HG03066 (cell line): Measurements from ENCODE around the gene SLC2A11.
"Not testable (repeated sequence)": the region's sequence is repeated elsewhere in the genome, so short reads cannot be mapped to it uniquely, and the experiment has no call there.

Experiments
- ATAC-seq: cut with Tn5 transposase; IDR thresholded peaks from one replicate; pipeline ENCODE4 v1.9.1; 2021; ENCODE audit warnings: low read depth; ENCODE audit not compliant: unreplicated experiment

Gene SLC2A11

DNA sequence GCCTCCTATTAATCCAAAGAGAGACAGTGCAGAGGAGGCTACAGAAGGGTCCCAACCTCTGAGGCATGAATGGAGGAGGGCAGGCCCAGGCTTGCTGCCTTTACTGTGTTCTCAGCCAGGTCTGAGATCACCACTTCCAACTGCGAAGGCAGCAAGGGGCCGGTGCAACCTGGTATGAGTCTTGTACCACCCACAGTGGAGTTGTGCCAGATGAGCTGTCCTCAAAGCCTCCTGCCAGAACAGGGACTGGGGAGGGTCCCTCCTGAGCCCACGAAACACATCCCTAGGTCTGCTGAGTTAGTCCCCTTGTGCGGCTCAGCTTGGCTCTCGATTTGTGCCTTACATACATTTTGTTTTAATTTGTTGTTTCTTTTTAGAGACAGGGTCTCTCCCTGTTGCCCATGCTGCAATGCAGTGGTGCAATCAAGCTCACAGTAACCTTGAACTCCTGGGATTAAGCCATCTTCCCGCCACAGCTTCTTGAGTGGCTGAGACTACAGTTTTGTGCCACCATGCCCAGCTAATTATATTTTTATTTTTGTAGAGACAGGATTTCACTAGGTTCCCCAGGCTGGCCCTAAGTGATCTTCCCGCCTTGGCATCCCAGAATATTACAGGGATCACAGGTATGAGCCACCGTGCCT, 45.8 kb downstream of the SLC2A11 start:
- ATAC-seq: no peak

GRCh38 chr22:23904573-23905254, 47.0 kb downstream of the SLC2A11 start:
- ATAC-seq: no peak

GRCh38 chr22:23906641-23907040, 49.0 kb downstream of the SLC2A11 start:
- no peak for ATAC-seq

- ATAC-seq: not testable (repeated sequence)
Observed at GRCh38 chr22:23907423-23907822, 49.7 kb downstream of the SLC2A11 start.

DNA sequence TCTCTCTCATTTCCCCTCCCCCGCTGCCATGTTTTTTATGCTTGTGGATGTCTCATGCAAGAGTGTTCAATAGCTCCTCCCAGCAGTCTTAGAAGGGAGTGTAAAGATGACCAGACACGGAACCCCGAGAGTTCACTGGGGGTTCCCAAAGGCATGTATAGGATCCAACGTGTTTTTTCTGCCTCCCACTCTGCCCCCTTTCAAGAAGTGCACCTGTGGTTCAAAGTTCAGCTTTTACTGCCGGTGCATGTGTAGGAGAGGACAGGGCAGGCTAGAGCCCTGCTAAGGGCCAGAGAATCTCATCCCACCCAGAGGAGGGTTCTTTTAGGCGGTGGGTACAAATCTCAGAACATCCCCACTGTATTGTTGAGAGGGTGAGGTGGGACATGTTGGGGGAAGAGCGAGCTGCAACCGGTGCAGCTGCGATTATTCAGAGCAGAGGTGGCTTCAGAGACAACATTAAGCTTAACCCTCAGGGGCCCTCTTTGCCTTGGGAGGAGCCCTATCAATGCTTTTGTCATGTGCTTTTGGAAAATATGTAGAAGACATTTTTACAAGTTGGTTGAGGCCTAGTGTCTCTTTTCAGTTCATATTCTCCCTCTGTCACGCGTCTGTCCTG, 51.0 kb downstream of the SLC2A11 start:
- ATAC-seq: no peak

DNA sequence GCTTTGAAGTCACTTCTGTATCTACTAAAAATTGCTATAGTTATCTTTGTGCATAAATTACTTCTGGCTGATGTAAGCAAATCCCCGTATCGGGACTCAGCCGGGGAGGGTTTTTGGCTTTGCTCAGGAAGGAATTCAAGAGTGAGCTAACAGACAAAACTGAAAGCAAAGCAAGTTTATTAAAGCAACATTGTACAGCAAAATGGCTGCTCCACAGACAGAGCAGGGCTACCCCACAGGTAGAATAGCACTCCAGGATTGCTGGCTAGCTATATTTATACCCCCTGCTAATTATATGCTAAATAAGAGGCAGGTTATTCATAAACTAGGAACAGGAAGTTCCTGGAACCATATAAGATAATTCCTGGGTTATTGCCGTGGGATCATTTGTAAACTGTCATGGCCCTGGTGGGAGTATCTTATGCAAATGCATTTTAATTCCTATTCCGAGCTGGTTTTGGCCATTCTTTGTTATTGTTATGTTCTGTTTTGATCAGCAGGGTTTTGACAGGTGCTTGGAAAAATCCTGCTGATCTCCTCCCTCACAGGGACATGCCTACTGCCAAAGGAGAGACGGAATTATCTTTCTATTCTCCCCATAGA, 51.7 kb downstream of the SLC2A11 start:
- ATAC-seq: no peak

GRCh38 chr22:23910496-23911190, 53.0 kb downstream of the SLC2A11 start:
- ATAC-seq: no peak

DNA sequence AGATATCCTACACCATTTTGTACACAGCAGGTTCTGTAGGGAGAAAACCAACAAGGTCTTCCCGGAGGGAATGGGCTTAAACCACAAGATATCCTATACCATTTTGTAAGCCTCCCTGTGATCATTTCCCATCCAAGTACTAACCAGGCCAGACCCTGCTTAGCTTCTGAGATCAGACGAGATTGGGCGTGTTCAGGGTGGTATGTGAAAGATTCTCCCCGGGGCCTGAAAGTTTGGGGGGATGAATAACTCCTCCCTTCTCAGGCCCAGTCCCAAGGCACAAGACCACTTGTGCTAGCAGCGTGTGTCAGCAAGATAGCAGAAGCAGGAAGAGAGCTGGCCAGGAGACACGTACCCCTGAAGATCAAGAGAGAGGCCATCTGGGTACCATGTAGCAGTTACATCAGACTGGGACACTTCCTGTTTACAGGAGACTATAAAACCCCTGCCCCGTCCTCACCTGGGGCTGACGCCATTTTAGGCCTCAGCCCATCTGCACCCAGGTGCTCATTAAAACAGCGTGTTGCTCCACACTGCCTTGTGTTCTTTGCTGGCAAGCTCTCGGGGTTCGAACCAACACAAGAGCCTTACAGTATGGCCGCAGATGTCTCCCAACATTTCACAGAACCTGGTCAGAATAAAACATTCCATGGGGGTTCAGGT, 53.8 kb downstream of the SLC2A11 start:
- no peak for ATAC-seq

DNA sequence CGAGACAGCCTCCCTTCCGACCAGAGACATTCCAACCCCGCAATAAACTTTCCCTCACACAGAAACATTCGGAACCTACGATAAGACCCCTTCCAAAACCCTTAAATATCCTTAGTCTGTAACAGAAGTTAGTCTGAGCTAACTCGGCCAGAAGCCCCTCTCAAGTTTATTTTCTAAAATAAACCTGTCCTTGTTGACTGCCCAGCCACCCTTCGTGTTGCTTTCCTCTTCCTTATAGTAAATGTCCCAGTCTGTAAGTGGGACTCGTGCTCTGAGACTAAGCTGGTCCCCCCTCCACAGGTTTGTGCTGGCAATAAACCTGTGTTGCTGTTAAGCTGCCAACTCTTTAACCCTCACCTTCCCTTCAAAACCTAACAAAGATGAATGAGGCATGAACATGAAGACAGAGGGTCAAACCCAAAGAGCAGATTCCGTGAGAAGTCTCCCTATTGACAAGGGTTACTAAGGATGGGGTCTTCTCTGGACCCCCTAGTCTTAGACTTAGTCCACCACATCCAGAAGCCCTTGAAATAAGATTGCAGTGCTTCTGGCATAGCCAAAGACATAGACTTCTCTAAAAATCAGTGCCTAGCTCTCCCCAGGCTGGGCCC, 54.7 kb downstream of the SLC2A11 start:
- ATAC-seq: no peak

- ATAC-seq: peak; percentile 35
Observed at GRCh38 chr22:23913306-23913660, 55.6 kb downstream of the SLC2A11 start.

DNA sequence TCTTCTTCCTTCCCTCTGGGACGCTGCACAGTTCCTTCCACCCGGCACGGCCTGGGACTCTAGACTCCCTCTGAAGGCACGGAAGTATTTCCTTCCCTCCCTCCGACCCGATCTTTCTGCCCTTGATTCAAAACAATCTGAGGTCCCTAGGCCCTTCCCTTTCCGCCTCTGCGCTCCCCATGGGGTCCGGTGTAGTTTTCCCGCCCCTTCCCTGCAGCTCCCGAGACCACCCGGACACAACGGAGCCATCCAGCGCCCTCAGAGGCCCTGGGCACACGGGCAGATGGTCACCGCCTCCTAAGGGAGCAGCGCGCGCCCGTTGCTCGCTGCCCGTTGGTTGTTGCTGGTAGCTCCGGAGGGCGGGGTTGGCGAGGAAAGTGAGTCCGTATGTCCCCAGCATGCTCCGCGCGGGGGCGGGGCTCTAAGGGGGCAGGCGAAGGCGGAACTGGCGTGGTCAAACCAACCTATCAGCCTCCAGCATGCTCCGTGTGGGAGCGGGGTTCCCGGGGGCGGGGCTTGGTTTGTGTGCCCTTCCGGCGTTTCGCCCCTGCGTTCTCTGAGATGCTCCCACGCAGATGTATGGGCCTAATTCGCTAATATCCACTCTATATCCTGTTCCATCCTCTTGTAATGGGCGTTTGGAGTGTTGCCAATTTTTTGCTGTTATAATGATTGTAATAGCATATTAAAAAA, 56.1 kb downstream of the SLC2A11 start:
- ATAC-seq: peak; percentile 90

GRCh38 chr22:23915290-23915689, 57.6 kb downstream of the SLC2A11 start:
- no peak for ATAC-seq

DNA sequence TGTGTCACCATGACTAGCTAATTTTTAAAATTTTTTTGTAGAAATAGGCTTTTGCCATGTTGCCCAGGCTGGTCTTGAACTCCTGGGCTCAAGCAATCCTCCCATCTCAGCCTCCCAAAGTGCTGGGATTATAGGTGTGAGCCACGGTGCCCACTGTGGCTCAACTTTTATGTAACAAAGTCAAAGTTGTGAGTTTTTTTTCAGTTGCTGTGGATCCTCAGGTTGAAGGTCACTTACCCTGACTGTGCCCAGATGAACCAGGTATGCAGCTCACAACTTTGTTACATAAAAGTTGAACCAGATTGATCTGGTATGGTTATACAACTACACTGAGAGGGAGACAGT, 62.6 kb downstream of the SLC2A11 start:
- not testable (repeated sequence) for ATAC-seq

DNA sequence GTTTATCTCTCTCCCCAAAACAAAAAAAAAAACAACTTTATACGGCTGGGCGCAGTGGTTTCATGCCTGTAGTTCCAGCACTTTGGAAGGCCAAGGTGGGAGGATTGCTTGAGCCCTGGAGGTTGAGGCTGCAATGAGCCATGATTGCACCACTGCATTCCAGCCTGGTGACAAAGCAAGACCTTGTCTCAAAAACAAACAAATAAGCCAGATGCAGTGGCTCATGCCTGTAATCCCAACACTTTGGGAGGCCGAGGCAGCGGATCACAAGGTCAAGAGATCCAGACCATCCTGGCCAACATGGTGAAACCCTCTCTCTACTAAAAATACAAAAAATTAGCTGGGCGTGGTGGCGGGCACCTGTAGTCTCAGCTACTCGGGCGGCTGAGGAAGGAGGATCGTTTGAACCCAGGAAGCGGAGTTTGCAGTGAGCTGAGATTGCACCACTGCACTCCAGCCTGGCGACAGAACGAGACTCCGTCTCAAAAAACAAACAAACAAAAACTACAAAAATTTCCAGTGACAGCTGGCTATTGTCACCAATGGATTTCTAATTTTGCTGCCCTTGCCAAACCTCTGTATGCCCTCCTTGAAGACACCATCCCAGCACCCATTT, 64.0 kb downstream of the SLC2A11 start:
- ATAC-seq: not testable (repeated sequence)

DNA sequence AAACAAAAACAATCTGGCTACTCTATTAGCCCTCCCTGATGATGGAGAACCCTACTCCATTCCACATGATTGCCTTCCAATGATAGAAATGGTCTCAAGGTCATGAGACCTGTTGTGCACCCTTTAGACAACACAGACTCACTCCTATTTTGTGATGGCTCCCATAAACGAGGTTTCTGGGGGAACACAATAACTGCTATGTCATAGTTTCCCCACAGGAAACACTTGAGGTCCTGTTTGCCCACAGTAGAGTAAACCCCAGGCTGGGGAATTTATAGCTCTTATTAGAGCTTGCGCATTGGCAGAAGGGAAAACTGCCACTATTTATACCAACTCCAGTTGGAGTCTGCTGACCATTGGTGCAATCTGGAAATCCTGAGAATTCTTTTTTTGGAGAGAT, 65.2 kb downstream of the SLC2A11 start:
- ATAC-seq: no peak

- no peak for ATAC-seq
Observed at GRCh38 chr22:23925020-23925606, 67.4 kb downstream of the SLC2A11 start.

DNA sequence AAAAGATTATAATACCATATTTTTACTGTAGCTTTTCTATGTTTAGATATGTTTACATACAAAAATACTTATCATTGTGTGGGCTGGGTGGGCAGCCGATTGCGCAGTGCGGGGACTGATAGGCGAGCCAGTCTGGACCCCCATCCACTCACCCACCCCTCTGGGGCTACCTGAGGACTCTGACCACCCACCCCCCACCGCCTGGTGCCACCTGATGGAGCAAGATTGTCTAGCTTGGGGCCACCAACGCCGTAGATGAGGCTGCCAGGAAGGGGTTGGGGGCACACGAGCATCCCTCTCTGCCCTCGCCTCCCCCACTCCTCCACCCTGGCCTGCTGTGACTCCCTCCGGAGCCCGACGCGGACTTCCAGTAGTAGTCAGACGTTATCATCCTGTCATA, 68.9 kb downstream of the SLC2A11 start:
- no peak for ATAC-seq
